ENCODE results near the gene ANKRD22.
A peak's percentile ranks its signal among the peaks of the same experiment; 100 is the strongest.

ANKRD22 gene

DNA sequence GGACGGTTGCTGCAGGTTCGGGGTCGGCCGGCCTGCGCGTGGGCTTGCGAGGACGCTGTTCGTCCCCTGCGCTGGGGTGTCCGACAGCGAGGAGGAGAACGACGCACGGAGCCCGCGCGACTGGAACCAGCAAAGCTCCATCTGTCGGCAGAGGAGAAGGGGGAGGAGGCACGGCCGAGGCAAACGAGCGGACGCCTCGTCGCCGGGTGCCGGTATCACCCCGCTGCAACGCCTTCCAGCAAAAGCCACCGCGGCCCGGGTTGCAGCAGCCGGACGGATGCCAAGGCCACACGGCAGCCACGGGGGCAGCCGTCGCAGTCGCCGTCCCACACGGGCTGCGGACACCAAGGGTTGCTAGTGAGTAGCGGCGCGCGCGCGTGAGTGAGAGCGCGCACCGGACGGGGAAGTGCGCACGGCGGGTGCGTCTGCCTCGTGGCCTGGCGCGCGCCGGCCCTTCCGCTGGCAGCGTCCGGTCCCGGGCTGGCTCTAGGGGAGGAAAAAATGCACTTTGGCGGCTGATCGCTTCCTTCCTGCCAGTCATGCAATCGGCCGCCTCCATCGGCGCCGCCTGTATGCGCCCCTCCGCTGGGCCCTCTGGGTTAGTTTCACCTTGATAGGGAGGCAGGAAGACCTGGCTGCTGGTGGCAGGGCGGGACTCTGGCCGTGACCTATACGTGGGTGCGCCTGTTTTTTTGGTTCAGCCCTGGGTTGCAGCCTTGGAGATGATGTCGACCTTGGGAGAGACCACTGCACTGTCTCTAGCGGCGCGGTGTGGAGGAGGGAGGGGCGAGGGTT, 28.8 kb upstream of the ANKRD22 start:
- TF ChIP-seq, protein P1, sequence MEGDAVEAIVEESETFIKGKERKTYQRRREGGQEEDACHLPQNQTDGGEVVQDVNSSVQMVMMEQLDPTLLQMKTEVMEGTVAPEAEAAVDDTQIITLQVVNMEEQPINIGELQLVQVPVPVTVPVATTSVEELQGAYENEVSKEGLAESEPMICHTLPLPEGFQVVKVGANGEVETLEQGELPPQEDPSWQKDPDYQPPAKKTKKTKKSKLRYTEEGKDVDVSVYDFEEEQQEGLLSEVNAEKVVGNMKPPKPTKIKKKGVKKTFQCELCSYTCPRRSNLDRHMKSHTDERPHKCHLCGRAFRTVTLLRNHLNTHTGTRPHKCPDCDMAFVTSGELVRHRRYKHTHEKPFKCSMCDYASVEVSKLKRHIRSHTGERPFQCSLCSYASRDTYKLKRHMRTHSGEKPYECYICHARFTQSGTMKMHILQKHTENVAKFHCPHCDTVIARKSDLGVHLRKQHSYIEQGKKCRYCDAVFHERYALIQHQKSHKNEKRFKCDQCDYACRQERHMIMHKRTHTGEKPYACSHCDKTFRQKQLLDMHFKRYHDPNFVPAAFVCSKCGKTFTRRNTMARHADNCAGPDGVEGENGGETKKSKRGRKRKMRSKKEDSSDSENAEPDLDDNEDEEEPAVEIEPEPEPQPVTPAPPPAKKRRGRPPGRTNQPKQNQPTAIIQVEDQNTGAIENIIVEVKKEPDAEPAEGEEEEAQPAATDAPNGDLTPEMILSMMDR (IDR thresholded peaks at IDR 0.05; ENCODE audit: low read depth, low read length), result no peak
- peak overlapping the region; percentile 97 for H3K4me3 ChIP-seq (ENCODE audit: low read depth, low read length)
- peaks cover 4% of the 10 kb centered on the region; the same call in 1 of the 2 replicates for H3K36me3 ChIP-seq
- no peaks in the 10 kb centered on the region for H3K27me3 ChIP-seq (ENCODE audit: insufficient read depth, low read depth, severe bottlenecking)
- peak; percentile 83 for DNase-seq
- no peaks in the 10 kb centered on the region for H3K9me3 ChIP-seq (ENCODE audit: severe bottlenecking)
- H3K27ac ChIP-seq, result peak overlapping the region; percentile 97

DNA sequence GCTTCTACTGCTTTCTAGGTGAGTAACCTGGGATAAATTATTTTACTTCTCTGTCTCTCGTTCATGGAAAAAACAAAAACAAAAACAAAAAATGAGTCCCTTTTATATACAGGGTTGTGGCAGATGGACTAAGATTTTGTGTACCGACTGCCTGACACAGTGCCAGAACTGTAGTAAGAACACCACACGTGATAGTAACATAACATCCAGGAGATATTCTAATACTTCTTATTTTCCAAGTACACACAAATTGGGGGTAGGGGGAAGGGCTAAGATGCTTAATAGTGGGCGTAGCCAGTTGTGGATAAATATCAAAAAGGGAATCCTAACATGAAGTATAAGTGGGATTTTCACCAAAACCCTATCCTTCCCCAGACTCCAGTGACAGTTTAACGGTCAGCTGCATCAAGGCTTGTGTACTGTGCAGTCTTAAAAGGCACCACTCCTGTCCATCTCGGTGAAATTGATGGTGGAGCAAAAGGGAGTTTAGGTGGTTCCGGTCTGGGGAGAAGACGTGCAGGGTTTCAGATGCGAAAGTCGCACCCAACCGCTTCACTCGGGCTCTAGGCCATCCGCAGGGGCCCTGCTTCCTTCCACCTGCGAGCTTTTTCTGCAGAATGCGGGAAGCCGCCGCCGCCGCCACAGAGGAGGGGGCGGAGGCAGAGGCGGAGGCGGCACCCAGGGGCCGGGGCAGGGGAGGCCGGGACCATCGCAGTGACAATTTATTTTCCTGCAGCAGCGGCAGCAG, 28.1 kb upstream of the ANKRD22 start, which contains the start of gene STAMBPL1:
STAMBPL1 (plus strand) TSS at position 712 of the 748 bp plus-strand sequence. CDS start 21,464 bp downstream, outside the sequence.
- H3K36me3 ChIP-seq, result peaks cover 4% of the 10 kb centered on the region; the same call in 1 of the 2 replicates
- TF ChIP-seq, protein P1 (IDR thresholded peaks at IDR 0.05; ENCODE audit: low read depth, low read length), result no peak
- peak within 1 kb of the TSS; percentile 97 for H3K4me3 ChIP-seq (ENCODE audit: low read depth, low read length)
- peak; percentile 76 for DNase-seq
- no peaks in the 10 kb centered on the region for H3K9me3 ChIP-seq (ENCODE audit: severe bottlenecking)
- no peaks in the 10 kb centered on the region for H3K27me3 ChIP-seq (ENCODE audit: insufficient read depth, low read depth, severe bottlenecking)
- H3K27ac ChIP-seq, result peak within 1 kb of the TSS; percentile 97

DNA sequence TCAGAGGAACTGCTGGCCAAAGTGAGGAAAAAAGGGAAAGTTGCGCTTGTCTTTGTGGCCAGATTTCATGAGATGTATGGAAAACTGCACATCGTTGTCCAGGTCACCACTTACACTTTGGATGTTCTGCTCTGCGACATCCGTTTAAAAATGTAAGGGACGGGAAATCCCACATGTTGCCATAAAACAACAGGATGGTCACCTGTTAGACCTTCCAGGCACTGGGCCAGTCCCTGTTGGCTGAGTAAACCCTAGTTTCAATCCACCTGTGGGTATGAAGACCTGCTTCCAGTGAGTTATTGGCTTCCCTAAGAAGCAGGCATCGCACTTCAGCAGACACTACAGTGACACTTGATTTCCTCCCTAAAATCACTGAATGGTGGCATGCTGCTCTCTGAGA, 25.7 kb upstream of the ANKRD22 start:
- no peak for DNase-seq
- H3K9me3 ChIP-seq (ENCODE audit: severe bottlenecking), result no peaks in the 10 kb centered on the region
- H3K4me3 ChIP-seq (ENCODE audit: low read depth, low read length), result no peak overlapping the region
- 0 out of 2 replicates have a peak, but pooled peaks cover 4% of the 10 kb centered on the region for H3K36me3 ChIP-seq
- no peaks in the 10 kb centered on the region for H3K27me3 ChIP-seq (ENCODE audit: insufficient read depth, low read depth, severe bottlenecking)
- H3K27ac ChIP-seq, result no peak overlapping the region
- TF ChIP-seq, protein P1 (IDR thresholded peaks at IDR 0.05; ENCODE audit: low read depth, low read length), result no peak

GRCh38 chr10:88875081-88875480, 23.4 kb upstream of the ANKRD22 start:
- no peak overlapping the region for H3K27ac ChIP-seq
- H3K9me3 ChIP-seq (ENCODE audit: severe bottlenecking), result no peaks in the 10 kb centered on the region
- no peak overlapping the region for H3K4me3 ChIP-seq (ENCODE audit: low read depth, low read length)
- 0 out of 2 replicates have a peak, but pooled peaks cover under 1% of the 10 kb centered on the region for H3K36me3 ChIP-seq
- no peak for DNase-seq
- no peaks in the 10 kb centered on the region for H3K27me3 ChIP-seq (ENCODE audit: insufficient read depth, low read depth, severe bottlenecking)
- TF ChIP-seq, protein P1 (IDR thresholded peaks at IDR 0.05; ENCODE audit: low read depth, low read length), result no peak

DNA sequence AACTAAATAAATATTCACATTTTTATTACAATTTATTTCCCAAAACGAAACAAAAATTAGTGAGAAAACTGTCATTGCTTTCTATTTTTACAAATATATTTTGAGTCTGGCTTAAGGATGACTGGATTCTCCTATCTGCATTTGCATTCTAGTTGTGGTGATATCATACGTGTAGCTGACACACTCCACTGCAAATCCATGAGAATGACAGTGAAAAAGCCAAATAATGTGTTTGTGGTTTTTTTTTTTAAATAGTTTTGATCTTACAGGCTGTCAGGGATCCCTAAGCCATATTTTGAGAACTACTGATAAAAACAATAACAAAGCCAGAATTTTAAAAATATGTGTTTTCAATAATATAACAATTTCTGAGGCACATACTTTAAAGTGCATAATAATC, 22.6 kb upstream of the ANKRD22 start:
- no peaks in the 10 kb centered on the region for H3K27me3 ChIP-seq (ENCODE audit: insufficient read depth, low read depth, severe bottlenecking)
- H3K36me3 ChIP-seq, result no peaks in the 10 kb centered on the region
- TF ChIP-seq, protein P1 (IDR thresholded peaks at IDR 0.05; ENCODE audit: low read depth, low read length), result no peak
- no peak overlapping the region for H3K4me3 ChIP-seq (ENCODE audit: low read depth, low read length)
- H3K9me3 ChIP-seq (ENCODE audit: severe bottlenecking), result no peaks in the 10 kb centered on the region
- H3K27ac ChIP-seq, result no peak overlapping the region
- no peak for DNase-seq
